GM18505 (cell line): ENCODE results near the gene NHSL1.

Experiments used
- ATAC-seq: cut with Tn5 transposase; IDR thresholded peaks from one replicate; pipeline ENCODE4 v1.9.1; 2021; ENCODE audit not compliant: unreplicated experiment
- POLR2A ChIP-seq: IDR thresholded peaks from 4 replicates; pipeline ENCODE4 v1.6.1; 2011; ENCODE audit warnings: borderline replicate concordance; ENCODE audit not compliant: insufficient read depth, insufficient read length; ENCODE audit errors: extremely low read depth

Gene NHSL1

DNA sequence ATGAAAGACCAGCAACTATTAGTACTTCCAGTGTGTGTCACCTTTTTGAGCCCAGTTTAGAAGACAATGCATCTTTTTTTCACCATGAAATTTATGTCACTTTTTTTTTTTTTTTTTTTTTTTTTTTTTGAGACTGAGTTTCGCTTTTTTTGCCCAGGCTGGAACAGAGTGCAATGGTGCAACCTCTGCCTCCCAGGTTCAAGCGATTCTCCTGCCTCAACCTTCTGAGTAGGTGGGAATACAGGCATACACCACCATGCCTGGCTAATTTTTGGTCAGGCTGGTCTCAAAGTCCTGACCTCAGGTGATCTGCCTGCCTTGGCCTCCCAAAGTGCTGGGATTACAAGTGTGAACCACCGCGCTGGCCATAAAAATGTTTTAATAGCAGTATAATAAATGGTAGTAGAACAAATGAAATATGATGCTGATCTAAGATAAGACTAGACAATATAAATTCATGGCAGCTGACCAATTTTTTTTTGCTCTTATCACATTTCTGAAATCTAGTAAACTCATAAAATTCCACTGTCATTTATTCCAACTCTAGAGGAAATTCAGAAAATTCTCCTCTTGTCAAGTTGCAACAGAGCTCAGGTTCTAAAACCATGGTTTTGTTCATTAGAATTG is 21.3 kb downstream of the NHSL1 start:
- TF ChIP-seq POLR2A: no peak
- ATAC-seq: no peak

- ATAC-seq: no peak
- TF ChIP-seq POLR2A: no peak
Observed at GRCh38 chr6:138476116-138476515, 23.2 kb downstream of the NHSL1 start.

DNA sequence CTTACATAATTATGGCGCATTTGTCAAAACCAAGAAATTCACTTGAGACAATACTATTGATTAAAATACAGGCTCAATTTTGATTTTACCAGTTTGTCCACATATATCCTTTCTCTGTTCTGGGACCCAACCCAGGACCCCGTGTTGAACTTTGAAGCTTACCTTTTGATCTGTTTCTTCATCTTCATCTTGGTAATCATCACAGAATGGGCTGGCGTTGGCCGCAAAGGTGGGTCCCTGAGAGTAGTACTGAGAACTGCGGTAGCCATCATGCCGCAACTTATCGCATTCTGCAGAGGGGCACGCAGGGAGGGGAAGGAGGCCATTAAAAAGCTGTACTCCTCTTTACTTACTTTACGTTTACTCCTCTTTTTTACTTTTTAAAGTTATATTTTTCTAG is 26.1 kb downstream of the NHSL1 start:
- ATAC-seq: no peak
- TF ChIP-seq POLR2A: no peak

DNA sequence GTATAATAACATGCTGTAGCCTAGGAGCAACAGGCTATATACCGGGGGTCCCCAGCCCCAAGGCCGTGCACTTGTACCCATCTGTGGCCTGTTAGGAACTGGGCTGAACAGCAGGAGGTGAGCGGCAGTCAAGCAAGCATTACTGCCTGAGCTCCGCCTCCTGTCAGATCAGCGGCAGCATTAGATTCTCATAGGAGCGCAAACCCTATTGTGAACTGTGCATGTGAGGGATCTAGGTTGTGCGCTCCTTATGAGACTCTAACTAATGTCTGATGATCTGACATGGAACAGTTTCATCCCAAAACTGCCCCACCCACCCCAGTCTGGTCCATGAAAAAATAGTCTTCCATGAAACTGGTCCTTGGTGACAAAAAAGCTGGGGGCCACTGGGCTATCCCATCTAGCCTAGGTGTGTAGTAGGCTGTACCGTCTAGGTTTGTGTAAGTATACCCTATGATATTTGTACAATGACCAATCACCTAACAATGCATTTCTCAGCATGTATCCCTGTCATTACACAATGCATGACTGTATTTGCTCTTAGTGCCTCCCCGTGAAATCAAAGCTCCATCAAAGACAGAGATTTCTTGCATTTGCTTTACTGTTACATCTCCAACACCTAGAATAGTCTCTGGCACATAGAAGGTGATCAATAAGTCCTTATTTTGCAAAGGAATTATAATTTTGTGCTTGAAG is 30.8 kb downstream of the NHSL1 start:
- no peak for ATAC-seq
- no peak for TF ChIP-seq POLR2A

DNA sequence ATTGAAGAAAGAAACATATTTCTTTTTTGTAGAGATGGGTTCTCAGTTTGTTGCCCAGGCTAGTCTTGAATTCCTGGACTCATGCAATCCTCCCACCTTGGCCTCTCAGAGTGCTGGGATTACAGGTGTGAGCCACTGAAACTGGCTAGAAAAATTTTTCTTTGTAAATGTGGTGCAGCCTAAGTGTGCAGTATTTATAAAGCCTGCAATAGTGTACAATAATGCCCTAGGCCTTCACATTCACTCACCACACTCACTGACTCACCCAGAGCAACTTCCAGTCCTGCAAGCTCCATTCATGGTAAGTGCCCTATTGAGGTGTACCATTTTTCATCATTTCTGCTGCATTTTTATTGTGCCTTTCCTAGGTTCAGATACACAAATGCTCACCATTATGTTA is 31.4 kb downstream of the NHSL1 start:
- no peak for TF ChIP-seq POLR2A
- ATAC-seq: no peak

DNA sequence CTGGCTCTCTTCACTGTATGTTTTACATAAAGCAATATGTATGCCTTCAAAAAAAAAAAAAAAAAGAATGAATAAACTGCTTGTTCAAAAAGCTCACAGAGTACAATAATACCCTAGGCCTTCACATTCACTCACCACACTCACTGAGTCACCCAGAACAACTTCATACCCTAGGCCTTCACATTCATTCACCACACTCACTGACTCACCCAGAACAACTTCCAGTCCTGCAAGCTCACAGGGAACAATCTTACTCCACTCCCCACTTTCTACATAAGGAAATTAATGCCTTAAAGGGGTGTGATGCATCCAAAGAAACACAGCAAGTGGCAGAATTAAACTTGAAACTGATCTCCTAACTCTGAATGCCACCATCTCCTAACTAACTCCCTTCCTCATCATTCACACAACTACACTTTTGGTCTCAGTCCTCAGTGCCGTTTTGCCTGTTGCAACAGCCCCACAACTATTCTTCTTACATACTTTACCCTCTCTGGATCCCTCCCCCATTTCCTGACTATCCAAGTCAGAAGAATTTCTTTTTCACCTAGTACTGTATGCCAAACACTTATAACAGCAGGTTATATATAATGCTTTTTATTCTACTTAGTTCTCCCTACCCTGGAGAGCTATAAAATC is 34.2 kb downstream of the NHSL1 start:
- no peak for ATAC-seq
- no peak for TF ChIP-seq POLR2A

DNA sequence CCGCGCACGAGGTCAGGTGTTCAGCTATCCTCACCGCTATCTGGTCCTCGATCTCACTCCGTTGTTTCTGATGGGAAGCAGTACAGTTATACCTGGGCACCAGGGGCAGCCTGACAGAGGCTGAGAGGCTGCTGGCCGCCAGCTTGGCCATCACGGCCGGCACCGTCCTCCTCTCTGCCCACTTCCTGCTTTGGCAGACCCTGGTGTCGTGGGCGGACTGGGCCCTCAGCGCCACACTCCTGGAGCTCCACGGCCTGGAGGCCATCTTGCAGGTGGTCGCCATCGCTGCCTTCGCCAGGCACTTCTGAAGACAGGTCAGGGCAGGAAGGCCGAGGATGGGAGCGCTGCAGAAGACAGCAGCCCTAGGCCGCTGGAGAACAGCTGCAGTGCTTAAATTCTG is 35.2 kb downstream of the NHSL1 start:
- TF ChIP-seq POLR2A: no peak
- ATAC-seq: no peak

DNA sequence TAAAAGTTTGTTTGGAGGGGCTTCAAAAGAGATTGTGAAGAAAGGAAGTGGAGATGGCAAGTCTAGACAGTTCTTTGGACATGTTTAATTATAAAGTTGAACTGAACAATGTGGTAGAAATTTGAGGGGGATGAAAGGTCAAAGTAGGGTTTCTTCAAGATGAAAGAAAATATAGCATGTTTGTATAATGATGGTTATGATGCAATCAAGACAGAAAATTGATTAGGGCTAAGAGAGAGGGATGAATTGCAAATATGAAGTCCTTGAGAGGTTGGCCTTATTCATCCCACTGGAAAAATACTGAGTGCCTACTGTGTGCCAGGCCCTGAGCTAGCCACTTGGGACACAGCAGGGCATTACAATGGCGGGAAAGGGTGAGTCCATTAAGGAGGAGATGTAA is 37.6 kb downstream of the NHSL1 start:
- ATAC-seq: no peak
- TF ChIP-seq POLR2A: no peak

DNA sequence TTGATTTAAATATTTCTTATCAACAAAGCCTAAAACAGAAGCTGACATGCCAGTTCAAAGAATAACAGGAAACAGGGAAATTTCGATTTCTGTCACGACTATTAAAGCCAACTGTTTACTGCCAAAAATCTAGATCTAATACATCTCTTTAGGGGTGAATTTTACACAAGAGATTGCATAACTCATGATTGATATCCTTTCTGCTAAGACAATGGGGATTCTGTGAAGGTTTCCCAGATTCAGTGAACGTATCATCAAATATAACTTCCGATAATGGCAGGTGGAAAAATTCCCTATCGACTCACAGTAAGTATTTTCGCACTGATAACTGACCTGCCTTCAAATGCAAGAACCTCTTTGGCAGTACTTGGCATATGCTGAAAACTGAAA is 42.9 kb downstream of the NHSL1 start:
- TF ChIP-seq POLR2A: no peak
- ATAC-seq: peak; percentile 5

DNA sequence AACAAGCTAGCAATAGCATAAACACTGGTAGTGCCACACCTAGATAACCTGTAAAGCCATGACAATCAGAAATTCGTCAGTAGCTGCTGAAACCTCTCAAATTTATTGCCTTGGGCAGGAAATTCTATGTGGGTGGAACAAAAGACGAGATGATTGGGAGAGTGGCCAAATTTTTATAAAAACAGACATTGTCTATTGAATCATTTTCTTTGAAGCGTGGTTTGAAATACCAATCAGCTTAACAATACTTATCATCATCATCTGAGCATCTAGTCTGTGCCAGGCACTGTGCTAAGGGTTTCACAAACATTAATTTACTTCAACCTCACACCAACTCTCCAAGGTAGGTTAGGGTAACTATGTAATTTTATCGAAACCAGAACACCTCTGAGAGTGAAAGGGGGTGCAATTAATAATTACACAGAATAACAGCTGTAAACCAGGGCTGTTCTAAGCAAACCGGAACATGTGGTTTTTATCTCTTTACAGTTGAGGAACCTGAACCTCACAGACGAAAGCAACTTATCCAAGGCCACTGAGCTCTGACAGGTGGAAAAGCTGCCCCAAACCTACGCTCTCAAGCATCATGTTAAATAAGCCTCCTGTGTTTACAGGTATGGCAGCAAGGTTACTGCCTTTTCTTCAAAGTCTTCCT is 43.4 kb downstream of the NHSL1 start:
- TF ChIP-seq POLR2A: no peak
- ATAC-seq: peak; percentile 95

- TF ChIP-seq POLR2A: no peak
- ATAC-seq: peak; percentile 46
Observed at GRCh38 chr6:138454981-138455706, 44.1 kb downstream of the NHSL1 start.

- no peak for TF ChIP-seq POLR2A
- no peak for ATAC-seq
Observed at GRCh38 chr6:138451043-138451442, 48.3 kb downstream of the NHSL1 start.

GRCh38 chr6:138450445-138450844 is 48.8 kb downstream of the NHSL1 start:
- TF ChIP-seq POLR2A: no peak
- ATAC-seq: peak; percentile 66
